Thyroid gland (tissue), 4 donors: Measurements from ENCODE around the gene DNPH1.

Source experiments
- CTCF ChIP-seq, 6 experiments: fragments of 200-600 bp in 3 of 6; fragments of 450-650 bp in 3 of 6; sonication (generic) in 3 of 6; IDR thresholded peaks; one replicate each; pipeline ENCODE4 v1.5.1; 2016 to 2019; ENCODE audit warnings: antibody characterized with exemption in 6 of 6, mild to moderate bottlenecking in 2 of 6, inconsistent platforms in 1 of 6, moderate library complexity in 1 of 6
- POLR2A ChIP-seq, 2 donors: fragments of 450-650 bp; IDR thresholded peaks; one replicate each; pipeline ENCODE4 v1.6.1; 2017; ENCODE audit warnings: antibody characterized with exemption in 2 of 2, mild to moderate bottlenecking in 2 of 2, moderate library complexity in 1 of 2

GRCh38 chr6:43196337-43196736 lies 32.9 kb downstream of the DNPH1 start:
- no peak for TF ChIP-seq CTCF (IDR thresholded peaks at IDR 0.05)
- TF ChIP-seq POLR2A (IDR thresholded peaks at IDR 0.05), result no peak
